A673 (cell line): ENCODE measurements around the gene GOSR1. TPM values are rescaled to one million over a fixed set of nuclear protein-coding genes. Genes with fewer than 3 reads are reported as not detected.

Source experiments
- BruUV-seq: library from RNA; stranded (reverse); fragments of 400-500 nt; replicated peaks from 2 replicates; lab custom pipeline; 2021; lab: Mats Ljungman, UMichigan
- CTCF ChIA-PET: fragments of 300-600 bp; sonication (Branson Sonifier 250); formaldehyde crosslinking; loops from one replicate; lab custom pipeline; 2022; ENCODE audit warnings: antibody characterized with exemption; lab: Charles Lee
- POLR2A ChIA-PET: fragments of 300-600 bp; sonication (Branson Sonifier 250); formaldehyde crosslinking; loops from one replicate; lab custom pipeline; 2022; ENCODE audit warnings: antibody characterized with exemption; ENCODE audit not compliant: low non-redundant PET; lab: Charles Lee
- DNase-seq: peaks from one replicate; pipeline ENCODE4 v3.0.0-alpha.2; 2015; ENCODE audit warnings: low spot score
- H3K27ac ChIP-seq: fragments of 200-600 bp; sonication (generic); 2 replicates; pipeline ENCODE4 v1.5.1; 2016; ENCODE audit warnings: mixed run types, low read depth, mild to moderate bottlenecking, mixed read lengths, antibody characterized with exemption, low read length; ENCODE audit not compliant: poor library complexity, severe bottlenecking
- H3K27me3 ChIP-seq: fragments of 200-600 bp; sonication (generic); replicated peaks from 2 replicates; pipeline ENCODE4 v1.6.1; 2017; ENCODE audit warnings: mixed run types, low read depth, mild to moderate bottlenecking, mixed read lengths, antibody characterized with exemption, low read length; ENCODE audit not compliant: insufficient read depth, poor library complexity
- H3K36me3 ChIP-seq: fragments of 200-600 bp; sonication (generic); 2 replicates; pipeline ENCODE4 v1.6.1; 2016; ENCODE audit warnings: mixed run types, mild to moderate bottlenecking, mixed read lengths, antibody characterized with exemption, low read length; ENCODE audit not compliant: insufficient read depth, poor library complexity, severe bottlenecking
- H3K4me1 ChIP-seq: fragments of 200-600 bp; sonication (generic); 2 replicates; pipeline ENCODE4 v1.6.1; 2017; ENCODE audit warnings: mixed run types, mild to moderate bottlenecking, mixed read lengths, antibody characterized with exemption, low read length; ENCODE audit not compliant: insufficient read depth, poor library complexity, severe bottlenecking
- H3K4me3 ChIP-seq: fragments of 200-600 bp; sonication (generic); 2 replicates; pipeline ENCODE4 v1.5.1; 2016; ENCODE audit warnings: low read depth, mixed run types, mild to moderate bottlenecking, mixed read lengths, low read length; ENCODE audit not compliant: poor library complexity, severe bottlenecking
- H3K9me3 ChIP-seq: fragments of 200-600 bp; sonication (generic); 2 replicates; pipeline ENCODE4 v1.6.1; 2016; ENCODE audit warnings: mixed run types, low read depth, mild to moderate bottlenecking, mixed read lengths, antibody characterized with exemption, low read length; ENCODE audit not compliant: poor library complexity, severe bottlenecking
- EZH2 ChIP-seq: fragments of 200-600 bp; sonication (generic); IDR thresholded peaks from 2 replicates; pipeline ENCODE4 v1.6.1; 2017; ENCODE audit warnings: borderline replicate concordance, low read depth, mild to moderate bottlenecking, mixed read lengths, antibody characterized with exemption, low read length; ENCODE audit not compliant: poor library complexity, severe bottlenecking
- intact Hi-C: fragments of 100-400 bp; cut with micrococcal nuclease; formaldehyde crosslinking; loops from one replicate; pipeline ENCODE4 v1.10.0; 2022; ENCODE audit not compliant: unreplicated experiment
- total RNA-seq: library from RNA; stranded (reverse); gene quantifications from 2 replicates; pipeline ENCODE4 v1.2.3, GENCODE V29; 2021
- TF ChIP-seq, protein P1 (sequence below): fragments of 300-800, 200-600 bp; sonication (generic); conservative IDR thresholded peaks from 2 replicates; pipeline ENCODE4 v1.5.1; 2017; ENCODE audit warnings: low read depth, mild to moderate bottlenecking, antibody characterized with exemption, low read length, moderate library complexity, mixed read lengths

GOSR1 gene
- total RNA-seq, 1 experiment from 2014 or later = 69.1 TPM

DNA sequence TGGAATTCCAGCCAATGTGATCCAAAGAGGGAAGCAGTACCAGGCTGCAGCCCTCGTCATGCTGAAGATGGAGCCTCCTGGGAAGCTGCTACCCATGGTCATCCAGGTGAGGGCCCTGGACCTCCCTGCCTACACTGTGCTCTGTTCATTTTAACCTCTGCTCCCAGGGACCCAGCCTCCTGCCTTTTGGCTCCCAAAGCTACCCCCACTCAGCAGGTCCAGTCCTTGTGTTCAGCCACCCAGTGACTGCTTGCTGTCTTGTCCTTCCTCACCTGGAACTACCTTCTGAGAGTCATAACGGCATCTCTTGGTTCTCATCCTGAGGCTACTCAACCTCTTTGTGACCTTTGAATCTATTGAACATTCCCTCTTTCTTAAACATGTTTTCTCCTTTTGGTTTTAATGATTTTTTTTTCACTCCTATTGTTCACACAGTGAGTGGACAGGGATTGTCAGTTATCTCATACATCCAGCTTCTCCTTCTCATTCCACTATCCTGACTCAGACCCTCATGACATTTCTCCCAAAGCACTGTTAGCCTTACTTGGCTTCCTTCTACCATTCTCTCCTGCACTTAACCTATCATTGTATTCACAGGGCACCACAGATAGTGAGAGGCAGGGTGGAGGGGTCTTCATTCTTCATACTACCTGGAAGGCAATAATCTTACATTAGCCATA lies 53.3 kb downstream of the GOSR1 start:
- TF ChIP-seq EZH2 = no peak
- TF ChIP-seq, protein P1, sequence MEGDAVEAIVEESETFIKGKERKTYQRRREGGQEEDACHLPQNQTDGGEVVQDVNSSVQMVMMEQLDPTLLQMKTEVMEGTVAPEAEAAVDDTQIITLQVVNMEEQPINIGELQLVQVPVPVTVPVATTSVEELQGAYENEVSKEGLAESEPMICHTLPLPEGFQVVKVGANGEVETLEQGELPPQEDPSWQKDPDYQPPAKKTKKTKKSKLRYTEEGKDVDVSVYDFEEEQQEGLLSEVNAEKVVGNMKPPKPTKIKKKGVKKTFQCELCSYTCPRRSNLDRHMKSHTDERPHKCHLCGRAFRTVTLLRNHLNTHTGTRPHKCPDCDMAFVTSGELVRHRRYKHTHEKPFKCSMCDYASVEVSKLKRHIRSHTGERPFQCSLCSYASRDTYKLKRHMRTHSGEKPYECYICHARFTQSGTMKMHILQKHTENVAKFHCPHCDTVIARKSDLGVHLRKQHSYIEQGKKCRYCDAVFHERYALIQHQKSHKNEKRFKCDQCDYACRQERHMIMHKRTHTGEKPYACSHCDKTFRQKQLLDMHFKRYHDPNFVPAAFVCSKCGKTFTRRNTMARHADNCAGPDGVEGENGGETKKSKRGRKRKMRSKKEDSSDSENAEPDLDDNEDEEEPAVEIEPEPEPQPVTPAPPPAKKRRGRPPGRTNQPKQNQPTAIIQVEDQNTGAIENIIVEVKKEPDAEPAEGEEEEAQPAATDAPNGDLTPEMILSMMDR = no peak
- H3K36me3 ChIP-seq = no peaks in the 10 kb centered on the region
- H3K9me3 ChIP-seq = no peaks in the 10 kb centered on the region
- CTCF ChIA-PET = no interaction called here
- no peak overlapping the region for H3K27ac ChIP-seq
- no peak overlapping the region for H3K4me3 ChIP-seq
- POLR2A ChIA-PET = no interaction called here
- no peak for DNase-seq
- H3K27me3 ChIP-seq = no peaks in the 10 kb centered on the region
- H3K4me1 ChIP-seq = no peaks in the 10 kb centered on the region
- BruUV-seq = no TSS peak
- intact Hi-C loops = no loop called here

DNA sequence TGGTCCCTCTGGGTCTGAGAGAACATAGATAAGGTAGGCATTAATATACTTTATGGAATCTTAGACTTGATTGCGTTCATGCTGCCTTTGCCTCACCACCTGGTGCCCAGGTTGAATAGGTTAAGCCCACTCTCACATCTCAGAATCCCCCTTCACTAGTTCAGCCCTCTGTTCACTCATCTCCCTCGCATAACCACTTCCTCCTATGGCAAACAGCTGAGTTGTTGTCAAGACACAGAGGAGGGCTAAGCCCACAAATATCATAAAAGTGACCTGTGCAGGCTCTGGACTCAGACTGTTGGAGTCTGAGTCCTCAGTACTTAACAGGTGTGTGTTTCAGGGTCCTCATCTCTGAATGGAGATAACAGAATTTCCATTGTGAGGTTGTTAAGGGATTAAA lies 55.7 kb downstream of the GOSR1 start:
- TF ChIP-seq, protein P1 = no peak
- TF ChIP-seq EZH2 = no peak
- Histone ChIP-seq H3K4me3 (no peak overlapping the region), H3K9me3 (no peaks in the 10 kb centered on the region), H3K36me3 (no peaks in the 10 kb centered on the region), H3K4me1 (no peaks in the 10 kb centered on the region), H3K27ac (no peak overlapping the region), H3K27me3 (no peaks in the 10 kb centered on the region)
- CTCF ChIA-PET = no interaction called here
- no peak for DNase-seq
- intact Hi-C loops = no loop called here
- POLR2A ChIA-PET = no interaction called here
- no TSS peak for BruUV-seq

DNA sequence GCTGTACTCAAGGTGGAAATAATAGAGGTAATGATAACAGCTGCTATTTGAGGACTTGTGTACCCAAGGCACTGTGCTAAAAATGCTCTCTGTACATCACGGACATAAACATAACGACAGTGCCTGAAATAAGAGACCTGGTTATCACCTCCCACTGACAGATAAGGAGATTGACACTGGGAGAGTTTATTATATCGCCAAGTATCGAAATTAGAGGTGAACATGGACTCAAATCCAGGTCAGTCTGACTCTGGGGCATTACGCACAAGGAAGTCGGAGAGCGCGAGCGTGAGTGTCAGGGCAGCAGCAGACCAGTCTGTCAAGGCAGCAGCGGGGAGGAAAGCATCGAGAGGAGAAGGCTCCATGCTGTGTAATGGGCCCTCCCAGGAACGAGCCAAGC lies 57.1 kb downstream of the GOSR1 start:
- ChIA-PET POLR2A (no interaction called here), CTCF (no interaction called here)
- no peaks in the 10 kb centered on the region for H3K4me1 ChIP-seq
- BruUV-seq = no TSS peak
- intact Hi-C loops = no loop called here
- TF ChIP-seq EZH2 = no peak
- TF ChIP-seq, protein P1 = no peak
- H3K4me3 ChIP-seq = no peak overlapping the region
- H3K27me3 ChIP-seq = no peaks in the 10 kb centered on the region
- DNase-seq = no peak
- H3K9me3 ChIP-seq = no peaks in the 10 kb centered on the region
- H3K27ac ChIP-seq = no peak overlapping the region
- no peaks in the 10 kb centered on the region for H3K36me3 ChIP-seq
